NCI-H2171 treated with DMSO at 0.1 percent for 48 hours (cell line): ENCODE results near the gene SMIM44.

Source experiments
- DNase-seq: peaks from one replicate; lab custom pipeline; 2025; lab: John Stamatoyannopoulos, UW

SMIM44 gene

DNA sequence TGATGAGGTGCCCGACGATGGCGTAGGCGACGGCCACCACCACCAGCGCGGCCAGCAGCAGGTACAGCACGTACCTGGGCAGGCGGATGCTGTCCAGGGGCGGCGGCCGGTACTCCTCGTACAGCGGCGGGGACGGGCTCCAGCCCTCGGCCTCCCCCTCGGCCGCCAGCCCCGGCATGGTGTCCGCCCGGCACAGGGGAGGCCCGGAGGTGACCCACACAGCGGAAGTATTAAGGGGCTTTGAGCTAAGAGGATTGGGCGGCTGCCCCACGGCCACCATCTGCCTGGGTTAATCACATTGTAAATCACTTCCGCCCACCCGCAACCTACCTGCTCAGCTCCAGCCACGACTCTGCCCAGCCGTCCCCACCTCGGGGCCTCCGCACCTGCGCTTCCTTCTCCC, at the start of gene SMIM44:
TSS of gene SMIM44 (minus strand) at position 216 of the 403 bp plus-strand sequence. CDS start at position 178, 38 bp downstream.
- DNase-seq, result no peak

DNA sequence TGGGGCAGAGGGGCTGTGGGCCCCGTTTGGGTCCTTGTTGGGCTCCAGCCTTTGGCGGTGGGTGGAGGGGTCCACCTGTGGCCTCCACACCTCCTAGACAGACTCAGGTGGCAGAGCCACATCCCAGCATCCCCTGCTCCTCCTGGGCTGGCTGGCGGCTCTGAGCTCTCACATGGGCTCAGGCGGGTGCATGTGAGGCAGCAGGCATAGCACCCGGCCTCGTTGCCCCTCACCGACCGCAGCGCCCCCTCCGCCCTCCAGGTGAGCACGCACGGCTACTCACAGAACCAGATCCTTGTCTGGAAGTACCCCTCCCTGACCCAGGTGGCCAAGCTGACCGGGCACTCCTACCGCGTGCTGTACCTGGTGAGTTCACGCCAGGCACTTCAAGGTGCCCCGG, 49.8 kb upstream of the SMIM44 start:
- DNase-seq, result no peak

DNA sequence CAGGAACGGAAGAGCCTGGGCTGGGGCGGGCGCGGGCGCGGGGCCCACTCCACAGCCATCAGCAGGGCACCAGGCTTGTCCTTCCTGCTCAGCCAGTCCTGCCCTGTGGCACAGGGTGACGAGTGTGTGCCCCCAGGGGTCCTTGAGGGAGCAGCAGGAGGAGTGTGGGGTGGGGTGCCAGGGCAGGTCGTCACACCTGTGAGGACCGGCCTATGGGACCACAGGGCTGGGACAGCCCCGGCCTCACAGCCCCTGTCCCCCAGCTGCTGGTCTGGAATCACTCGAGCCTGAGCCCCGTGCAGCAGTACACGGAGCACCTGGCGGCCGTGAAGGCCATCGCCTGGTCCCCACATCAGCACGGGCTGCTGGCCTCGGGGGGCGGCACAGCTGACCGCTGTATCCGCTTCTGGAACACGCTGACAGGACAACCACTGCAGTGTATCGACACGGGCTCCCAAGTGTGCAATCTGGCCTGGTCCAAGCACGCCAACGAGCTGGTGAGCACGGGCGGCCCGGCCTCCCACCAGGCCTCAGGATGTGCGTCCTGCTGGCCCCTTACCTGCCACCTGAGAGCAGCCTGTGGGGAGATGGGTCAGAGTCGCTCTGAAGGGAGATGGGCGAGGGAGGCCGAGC, 49.0 kb upstream of the SMIM44 start:
- no peak for DNase-seq

DNA sequence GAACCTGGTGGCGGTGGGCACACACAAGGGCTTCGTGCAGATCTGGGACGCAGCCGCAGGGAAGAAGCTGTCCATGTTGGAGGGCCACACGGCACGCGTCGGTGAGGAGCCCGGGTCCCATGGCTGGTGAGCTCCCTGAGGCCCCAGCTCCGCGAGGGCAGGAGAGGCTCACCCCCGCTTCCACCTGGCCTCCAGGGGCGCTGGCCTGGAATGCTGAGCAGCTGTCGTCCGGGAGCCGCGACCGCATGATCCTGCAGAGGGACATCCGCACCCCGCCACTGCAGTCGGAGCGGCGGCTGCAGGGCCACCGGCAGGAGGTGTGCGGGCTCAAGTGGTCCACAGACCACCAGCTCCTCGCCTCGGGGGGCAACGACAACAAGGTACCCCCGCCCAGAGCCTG, 48.5 kb upstream of the SMIM44 start:
- no peak for DNase-seq

DNA sequence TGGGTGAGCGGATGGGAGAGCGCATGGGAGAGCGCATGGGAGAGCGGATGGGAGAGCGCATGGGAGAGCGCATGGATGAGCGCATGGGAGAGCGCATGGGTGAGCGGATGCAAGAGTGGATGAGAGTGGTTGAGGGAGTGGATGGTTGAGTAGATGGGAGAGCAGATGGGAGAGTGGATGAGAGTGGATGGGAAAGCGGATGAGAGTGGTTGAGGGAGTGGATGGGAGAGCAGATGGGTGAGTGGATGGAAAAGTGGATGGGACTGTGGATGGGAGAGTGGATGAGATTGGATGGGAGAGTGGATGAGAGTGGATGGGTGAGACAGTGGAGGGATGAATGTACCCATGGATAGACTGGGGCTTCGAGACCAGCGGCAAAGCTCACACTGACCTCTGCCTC, 47.1 kb upstream of the SMIM44 start:
- no peak for DNase-seq

DNA sequence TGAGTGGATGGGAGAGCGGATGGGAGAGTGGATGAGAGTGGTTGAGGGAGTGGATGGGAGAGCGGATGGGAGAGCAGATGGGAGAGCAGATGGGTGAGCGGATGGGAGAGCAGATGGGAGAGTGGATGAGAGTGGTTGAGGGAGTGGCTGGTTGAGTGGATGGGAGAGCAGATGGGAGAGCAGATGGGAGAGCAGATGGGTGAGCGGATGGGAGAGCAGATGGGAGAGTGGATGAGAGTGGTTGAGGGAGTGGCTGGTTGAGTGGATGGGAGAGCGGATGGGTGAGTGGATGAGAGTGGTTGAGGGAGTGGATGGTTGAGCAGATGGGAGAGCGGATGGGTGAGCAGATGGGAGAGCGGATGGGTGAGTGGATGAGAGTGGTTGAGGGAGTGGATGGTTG, 46.1 kb upstream of the SMIM44 start:
- peak; percentile 51 for DNase-seq

DNA sequence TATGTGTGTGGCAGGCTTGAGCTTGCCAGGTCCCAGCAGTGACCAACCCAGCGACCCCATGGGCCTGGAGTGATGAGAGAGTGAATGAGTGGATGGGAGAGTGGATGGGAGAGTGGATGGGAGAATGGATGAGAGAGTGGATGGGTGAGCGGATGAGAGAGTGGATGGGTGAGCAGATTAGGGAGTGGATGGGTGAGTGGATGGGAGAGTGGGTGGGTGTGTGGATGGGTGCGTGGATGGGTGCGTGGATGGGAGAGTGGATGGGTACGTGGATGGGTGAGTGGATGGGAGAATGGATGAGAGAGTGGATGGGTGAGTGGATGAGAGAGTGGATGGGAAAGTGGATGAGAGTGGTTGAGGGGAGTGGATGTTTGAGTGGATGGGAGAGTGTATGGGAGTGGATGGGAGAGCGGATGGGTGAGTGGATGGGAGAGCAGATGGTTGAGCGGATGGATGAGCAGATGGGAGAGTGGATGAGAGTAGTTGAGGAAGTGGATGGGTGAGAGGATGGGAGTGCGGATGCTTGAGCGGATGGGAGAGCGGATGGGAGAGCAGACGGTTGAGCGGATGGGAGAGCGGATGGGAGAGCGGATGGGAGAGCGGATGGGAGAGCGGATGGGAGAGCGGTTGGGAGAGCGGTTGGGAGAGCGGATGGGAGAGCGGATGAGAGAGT, 45.4 kb upstream of the SMIM44 start:
- peak; percentile 45 for DNase-seq

DNA sequence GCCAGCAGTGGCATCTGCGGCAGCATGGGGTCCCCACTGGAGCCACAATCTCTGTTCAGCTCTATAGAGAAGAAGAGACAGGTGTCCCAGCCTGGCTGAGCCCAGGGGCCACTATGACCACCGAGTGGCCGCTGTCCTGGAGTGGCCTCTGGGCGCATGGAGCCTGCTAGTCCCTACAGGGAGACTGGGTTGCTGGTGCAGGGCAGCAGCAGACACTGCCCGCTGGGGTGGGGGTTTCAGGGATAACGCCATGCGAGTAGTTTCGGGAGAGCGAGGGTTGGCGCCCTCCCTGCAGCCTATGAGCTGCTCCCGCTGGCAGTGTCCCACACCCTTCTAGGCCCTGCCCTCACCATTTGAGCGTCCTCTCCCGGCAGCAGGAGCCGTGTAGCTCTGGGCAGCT, 44.8 kb upstream of the SMIM44 start:
- DNase-seq, result no peak

DNA sequence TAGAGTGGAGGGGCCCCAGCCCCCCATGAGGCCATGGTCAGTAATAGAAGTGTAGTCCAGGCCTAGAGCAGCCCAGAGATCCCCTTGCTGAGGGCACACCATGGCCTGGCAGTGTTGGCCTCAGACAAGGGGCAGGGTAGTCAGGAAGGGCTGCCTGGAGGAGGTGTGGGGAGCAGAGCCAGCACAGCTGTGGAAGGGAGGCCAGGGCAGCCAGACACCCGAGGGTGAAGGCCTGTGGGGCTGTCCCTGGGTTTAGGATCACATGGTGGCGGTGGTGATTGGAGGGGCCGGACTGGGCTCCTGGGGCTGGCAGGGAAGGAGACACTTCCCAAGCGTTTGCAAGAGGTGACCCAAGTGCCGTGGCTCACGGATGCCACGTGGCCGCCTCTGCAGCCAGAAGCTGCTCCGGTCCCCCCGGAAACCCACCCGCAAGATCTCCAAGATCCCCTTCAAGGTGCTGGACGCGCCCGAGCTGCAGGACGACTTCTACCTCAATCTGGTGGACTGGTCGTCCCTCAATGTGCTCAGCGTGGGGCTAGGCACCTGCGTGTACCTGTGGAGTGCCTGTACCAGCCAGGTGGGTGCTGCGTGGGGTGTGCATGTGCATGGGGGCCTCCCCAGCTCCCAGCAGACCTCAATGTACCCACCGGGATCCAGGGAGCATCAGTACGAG, 44.1 kb upstream of the SMIM44 start:
- no peak for DNase-seq

DNA sequence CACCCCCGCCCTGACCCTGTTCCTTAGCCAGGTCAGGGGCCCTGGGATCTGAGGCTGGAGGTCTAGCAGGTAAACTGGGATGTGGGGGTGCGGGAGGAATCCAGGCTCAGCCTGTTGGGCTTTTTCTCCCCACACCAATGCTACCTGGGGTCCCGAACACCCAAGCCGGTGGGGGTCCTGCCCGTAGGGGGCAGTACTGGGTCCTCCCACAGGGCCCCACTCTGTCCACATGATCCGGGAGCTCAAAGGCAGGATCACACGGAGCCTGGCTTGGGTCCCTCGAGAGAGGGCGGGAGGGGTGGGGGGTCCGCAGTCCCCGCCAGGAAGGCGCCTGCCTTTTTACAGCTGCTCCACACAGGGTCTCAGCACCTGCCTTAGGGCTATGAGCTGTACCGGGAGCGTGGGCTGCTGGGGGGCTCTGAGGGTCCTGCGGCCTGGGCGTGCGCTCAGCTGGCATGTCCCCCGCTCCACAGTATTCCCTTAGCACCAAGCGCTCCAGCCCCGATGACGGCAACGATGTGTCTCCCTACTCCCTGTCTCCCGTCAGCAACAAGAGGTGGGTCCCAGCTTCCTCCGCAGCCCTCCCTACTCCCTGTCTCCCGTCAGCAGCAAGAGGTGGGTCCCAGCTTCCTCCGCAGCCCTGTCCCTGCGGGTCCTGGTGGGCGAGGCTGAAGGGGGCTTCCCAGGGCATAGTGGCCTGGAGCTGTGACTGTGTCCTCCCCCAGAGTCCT, 43.4 kb upstream of the SMIM44 start:
- no peak for DNase-seq

DNA sequence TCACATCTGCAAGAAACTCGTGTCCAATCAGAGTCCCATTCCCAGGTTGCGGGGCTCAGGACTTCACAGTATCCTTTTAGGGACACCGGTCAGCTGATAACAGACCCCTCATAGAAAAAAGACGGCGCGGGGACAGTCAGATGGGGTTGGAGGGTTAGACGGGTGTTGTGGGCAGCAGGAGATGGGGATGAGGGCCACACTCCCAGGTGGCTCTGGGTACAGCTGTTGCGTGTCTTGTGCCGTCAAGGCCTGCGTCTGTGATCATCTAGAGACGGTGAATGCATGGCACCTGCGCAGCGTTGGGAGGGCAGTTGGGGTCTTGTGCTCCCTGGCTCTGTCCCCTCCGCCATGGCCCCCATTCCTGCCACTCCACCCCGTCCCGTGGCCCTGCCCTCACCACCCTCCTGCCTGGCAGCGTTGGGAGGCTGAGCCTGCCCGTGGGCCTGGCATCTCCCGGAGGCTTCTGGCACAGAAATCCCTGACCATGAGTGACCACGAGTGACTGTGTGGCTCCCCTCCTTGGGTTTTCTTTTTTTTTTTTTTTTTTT, 41.7 kb upstream of the SMIM44 start:
- no peak for DNase-seq

DNA sequence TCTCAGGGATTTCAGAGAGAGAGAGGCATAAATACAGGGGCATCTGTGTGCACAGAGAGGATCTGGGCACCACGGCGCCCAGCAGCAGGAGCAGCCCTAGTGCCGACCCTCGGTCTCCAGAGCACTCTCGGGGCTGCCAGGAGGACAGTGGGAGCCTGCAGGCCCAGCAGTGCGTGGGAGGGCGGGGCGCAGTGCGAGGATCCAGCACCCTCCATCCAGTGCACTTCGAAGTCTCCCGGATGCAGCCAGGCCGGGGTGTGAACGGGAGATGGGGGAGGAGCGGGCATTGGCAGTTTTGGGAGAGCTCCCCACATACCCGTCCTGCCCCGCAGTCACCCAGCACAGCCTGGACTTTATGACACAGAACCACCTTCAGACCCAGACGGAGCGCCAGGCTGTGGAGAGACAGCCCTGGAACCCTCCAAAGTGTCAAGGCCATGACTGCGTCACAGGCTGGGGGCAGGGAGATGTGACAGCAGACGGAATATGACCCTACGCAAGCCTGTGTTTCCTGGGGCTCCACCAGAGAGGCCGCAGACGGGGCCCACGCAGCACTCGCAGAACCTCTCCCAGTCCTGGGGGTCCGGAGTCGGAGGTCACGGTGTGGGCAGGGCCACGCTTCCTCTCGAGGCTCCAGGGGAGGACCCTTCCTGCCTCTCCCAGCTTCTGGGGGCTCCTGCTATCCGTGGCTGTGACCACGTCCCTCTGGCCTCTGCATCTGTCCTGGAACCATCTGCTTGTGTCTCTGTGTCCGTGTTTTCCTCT, 41.0 kb upstream of the SMIM44 start:
- no peak for DNase-seq

DNA sequence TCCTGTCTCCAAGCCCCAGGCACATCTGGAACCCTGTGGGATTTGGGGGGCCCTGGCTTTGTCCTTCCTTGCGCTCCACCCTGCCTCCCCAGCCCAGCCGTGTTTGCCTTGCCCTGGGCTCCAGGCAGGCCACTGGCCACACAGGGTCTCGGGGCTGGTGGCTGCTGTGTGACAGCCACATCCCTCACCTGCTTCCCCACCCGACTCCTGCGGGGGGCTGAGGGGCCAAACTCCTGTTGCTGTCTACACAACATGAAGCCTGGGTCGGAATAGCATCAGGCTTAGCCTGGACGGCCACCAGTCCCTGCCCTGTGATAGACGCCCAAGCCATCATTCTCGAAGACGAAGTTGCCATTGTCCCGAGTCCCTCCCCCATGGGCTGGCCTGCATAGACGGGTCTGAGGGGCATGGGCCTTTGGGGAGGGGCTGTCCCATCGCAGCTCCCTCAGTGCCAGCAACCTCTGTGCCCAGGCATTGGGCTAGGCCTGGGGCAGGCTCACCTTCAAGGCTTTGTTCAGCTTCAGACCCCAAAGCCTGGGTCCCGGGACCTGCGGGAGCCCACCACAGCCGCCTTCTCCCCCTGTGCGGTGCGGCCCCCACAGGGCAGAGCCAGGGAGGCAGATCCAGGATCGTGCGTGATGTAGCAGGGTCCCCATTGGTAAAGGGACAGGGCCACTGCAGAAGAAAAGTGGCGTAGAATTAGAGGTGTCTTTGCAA, 40.3 kb upstream of the SMIM44 start:
- no peak for DNase-seq

DNA sequence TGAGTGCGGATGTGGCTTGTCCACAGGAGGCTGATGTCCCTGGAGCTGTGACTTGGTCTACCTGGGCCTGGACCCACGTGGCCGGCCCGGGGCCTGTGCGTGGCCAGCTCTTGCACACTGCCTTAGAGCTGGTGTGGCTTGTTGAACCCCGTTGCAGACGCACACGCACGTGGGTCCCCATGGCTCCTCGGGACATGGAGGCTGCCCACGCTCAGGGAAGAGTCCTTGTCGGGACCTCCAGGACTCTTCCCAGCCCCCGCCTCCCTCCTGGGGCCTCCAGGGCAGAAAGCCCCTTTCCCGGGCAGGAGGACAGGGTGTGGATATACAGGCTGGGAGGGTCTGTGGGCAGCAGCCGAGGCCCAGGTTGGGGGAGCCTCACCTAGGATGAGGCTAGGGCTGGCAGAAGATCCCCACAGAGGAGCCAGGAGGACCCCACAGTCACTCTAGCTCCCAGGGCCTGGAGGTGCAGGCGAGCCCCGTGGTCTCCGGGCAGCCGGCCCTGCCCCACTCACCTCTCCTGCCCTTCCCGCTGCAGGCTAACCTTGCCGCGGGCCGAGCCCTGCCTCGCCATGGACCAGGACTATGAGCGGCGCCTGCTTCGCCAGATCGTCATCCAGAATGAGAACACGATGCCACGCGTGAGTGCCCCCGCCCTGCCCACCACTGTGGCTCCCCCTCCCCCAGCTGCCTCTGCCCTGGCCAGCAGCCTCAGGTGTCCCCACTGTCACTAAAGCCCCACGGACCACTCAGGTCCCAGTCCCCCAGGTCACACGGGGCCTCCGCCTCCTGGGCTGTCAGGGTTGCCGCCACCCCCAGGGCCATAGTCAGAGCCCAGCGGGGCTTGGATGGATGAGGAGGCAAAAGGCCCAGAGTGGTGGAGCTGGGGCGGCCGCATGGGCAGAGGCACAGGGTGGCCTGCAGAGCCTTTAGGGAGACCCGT, 39.5 kb upstream of the SMIM44 start:
- no peak for DNase-seq

DNA sequence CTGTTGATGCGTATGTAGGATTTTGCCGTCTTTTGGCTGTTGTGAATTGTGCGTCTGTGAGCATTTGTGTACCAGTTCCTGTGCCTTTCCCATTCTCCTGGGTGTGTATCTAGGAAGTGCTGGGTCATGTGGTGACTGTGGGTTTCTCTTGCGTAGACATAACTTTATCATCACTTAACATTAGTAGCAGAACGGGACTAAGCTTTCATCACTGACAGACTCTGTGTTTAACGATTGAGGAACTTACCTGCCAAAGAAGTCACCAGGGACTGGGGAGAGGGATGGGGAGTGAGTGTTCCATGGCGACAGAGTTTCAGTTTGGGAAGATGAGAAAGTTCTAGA, 37.8 kb upstream of the SMIM44 start:
- no peak for DNase-seq

DNA sequence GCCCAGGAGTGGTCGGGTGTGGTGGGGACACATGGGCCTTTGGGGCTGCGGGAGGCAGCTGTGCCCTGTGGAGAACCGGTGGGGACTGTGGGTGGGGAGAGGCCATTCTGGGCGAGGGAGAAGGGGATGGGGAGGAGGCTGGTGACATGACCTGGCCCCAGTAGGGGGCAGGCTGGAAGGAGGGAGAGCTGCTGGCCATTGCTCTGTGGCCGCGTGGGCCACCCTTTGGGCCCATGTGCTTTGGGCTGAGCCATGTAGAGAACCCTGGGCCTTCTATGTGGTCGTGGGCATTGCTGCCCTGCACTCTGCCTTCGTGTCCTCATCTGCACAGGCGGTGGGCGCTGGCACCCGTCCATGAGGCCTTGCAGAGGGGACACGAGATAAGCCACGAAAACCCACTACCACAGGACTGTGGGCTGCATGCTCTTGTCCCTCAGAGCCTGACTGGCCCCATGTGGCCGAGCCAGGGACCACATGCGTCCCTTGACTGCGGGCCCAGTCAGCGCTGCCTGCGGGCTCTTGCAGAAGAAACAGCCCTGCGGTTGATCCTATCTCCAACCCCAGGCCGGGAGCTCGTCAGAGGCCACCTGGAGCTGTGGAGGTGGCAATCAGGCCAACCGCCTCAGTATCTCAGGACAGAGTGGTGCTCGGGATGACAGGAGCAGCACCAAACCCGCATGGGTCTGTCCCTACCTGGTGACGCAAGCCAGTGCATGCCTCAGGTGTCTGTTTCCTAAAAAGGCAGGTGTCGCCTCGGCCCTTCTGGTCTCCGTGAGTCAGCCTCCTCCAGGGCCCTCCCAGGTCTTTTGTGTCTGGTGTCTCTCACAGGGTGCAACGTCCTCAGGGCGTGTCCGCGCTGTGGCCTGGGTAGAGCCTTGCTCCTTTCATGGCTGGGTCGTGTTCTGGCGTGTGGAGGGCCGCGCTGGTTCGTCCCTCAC, 37.2 kb upstream of the SMIM44 start:
- DNase-seq, result no peak

DNA sequence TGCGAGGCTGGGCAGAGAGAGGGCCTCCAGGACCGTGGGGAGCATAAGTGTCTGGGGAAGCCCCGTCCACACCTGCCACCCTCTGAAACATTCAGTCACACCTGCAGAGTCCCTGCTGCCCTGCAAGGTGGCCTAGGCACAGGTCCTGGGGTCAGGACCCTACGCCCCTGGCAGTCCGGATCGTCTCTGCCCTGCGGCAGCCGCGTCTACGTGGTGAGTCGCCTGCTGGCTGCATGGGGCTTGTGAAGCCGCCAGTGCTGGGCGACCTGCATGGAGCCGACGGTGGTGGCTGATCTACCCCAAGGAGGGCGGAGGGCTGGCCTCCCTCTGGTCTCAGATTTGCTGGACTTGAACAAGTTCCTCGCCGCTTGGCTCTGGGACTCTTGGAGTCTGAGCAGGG, 35.9 kb upstream of the SMIM44 start:
- DNase-seq, result no peak

DNA sequence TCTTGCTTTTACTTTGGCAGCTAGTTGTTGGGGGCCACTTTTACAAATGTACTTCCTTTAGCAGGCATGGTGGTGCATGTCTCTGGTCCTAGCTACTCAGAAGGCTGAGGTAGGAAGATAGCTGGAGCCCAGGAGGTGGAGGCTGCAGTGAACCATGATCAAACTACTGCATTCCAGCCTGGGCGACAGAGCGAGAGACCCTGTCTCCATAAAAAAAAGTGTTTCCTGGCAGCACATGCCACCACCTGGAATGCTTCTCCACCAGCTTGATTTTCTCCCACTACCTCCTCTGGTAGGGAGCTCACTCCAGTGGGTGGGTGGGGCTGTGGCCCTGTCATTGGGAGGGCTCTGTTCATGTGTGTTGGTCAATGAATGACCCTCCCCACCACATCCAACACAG, 35.4 kb upstream of the SMIM44 start:
- peak; percentile 14 for DNase-seq

DNA sequence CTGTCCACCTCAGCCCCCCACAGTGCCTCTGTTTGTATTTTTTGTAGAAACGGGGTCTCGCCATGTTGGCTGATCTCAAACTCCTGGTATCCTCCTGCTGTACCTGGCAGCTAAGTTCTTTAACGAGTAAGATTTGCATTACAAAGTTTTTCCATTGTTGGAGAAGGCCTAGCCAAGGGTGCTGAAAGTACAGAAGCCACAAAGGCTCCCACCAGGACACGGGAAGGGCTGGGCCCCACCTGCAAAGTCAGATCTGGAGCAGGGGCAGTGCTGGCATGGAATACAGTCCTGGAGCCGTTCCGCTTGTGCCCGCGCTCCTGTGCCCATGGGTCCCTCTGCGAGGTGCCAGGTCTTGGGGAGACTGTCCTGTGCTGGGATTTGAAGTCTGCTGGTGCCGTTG, 35.0 kb upstream of the SMIM44 start:
- DNase-seq, result no peak
